Muscle of leg (tissue), 16 donors: ENCODE measurements around the gene PIH1D2. TPM values are rescaled to one million over a fixed set of nuclear protein-coding genes. Genes with fewer than 3 reads are reported as not detected.

Source experiments
- DNase-seq: peaks from one replicate; pipeline ENCODE4 v3.0.0; 2013
- H3K27ac ChIP-seq: one replicate; pipeline ENCODE4 v1.5.1; 2013; ENCODE audit warnings: mild to moderate bottlenecking, low read length, control low read depth
- H3K27me3 ChIP-seq: one replicate; pipeline ENCODE4 v1.6.1; 2013; ENCODE audit warnings: low read length; ENCODE audit not compliant: control insufficient read depth, insufficient read depth
- H3K36me3 ChIP-seq: one replicate; pipeline ENCODE4 v1.6.1; 2013; ENCODE audit warnings: low read length; ENCODE audit not compliant: control insufficient read depth, insufficient read depth
- H3K4me1 ChIP-seq: one replicate; pipeline ENCODE4 v1.6.1; 2013; ENCODE audit warnings: low read length; ENCODE audit not compliant: control insufficient read depth, insufficient read depth
- H3K4me3 ChIP-seq: one replicate; pipeline ENCODE4 v1.5.1; 2013; ENCODE audit warnings: low read length, control low read depth
- H3K9me3 ChIP-seq: replicated peaks from 2 replicates; pipeline ENCODE4 v1.6.1; 2013; ENCODE audit warnings: low read depth, low read length; ENCODE audit not compliant: control insufficient read depth
- WGBS: methylation state at CpG from one replicate; pipeline ENCODE4 v1.1.5; 2013; ENCODE audit warnings: missing lambda C conversion rate; ENCODE audit not compliant: insufficient coverage; 5-methylcytosine and 5-hydroxymethylcytosine counted together
- long read RNA-seq, 11 donors: transcript quantifications; one replicate each; lab custom pipeline, GENCODE V29; 2026
- polyA plus RNA-seq, 8 donors: library from polyadenylated mRNA; unstranded; fragments of 120-200 nt; gene quantifications; one replicate each; pipeline versions ENCODE4 v1.2.1 to v1.2.3, GENCODE V29; 2013; ENCODE audit warnings: inconsistent platforms in 1 of 8, low replicate concordance in 1 of 8; ENCODE audit not compliant: insufficient read length in 8 of 8, insufficient read depth in 1 of 8
- total RNA-seq: library from RNA; stranded (reverse); fragments of 120-200 nt; gene quantifications from one replicate; pipeline ENCODE4 v1.2.4, GENCODE V29; 2013

PIH1D2 gene
- total RNA-seq, result 1.1 TPM
- 1 to 10 TPM; 1.0 to 1.6 (median 1.3) TPM for polyA plus RNA-seq
- long read RNA-seq, donor 1, result 0 reads
- long read RNA-seq, donor 2, result 0 reads
- long read RNA-seq, donor 3, result 0 reads
- long read RNA-seq, donor 4, partial matches to known transcripts, result 0 of 7 reads
- long read RNA-seq, donor 4, other reads (novel, unspliced or antisense), result 7 of 7 reads
- long read RNA-seq, donor 5, result 0 reads
- long read RNA-seq, donor 6, result 0 reads
- long read RNA-seq, donor 7, result 0 reads
- long read RNA-seq, donor 8, partial matches to known transcripts, result 11 of 118 reads
- long read RNA-seq, donor 8, other reads (novel, unspliced or antisense), result 107 of 118 reads
- long read RNA-seq, donor 9, partial matches to known transcripts, result 8 of 8 reads
- long read RNA-seq, donor 9, other reads (novel, unspliced or antisense), result 0 of 8 reads
- long read RNA-seq, donor 10, result 0 reads
- long read RNA-seq, donor 11, result 0 reads

- DNase-seq, result peak; percentile 93
- 0% methylated on average over 19 of the region's 43 CpGs for WGBS
- no peaks in the 10 kb centered on the region for H3K9me3 ChIP-seq
Measured at GRCh38 chr11:112073941-112074811, at the start of gene PIH1D2, which contains the start of gene NKAPD1. PIH1D2 (minus strand) TSS chr11:112074017; CDS start chr11:112073174, 843 bp downstream. NKAPD1 (plus strand) TSS chr11:112074299; CDS start chr11:112075575, 1,276 bp downstream.

DNA sequence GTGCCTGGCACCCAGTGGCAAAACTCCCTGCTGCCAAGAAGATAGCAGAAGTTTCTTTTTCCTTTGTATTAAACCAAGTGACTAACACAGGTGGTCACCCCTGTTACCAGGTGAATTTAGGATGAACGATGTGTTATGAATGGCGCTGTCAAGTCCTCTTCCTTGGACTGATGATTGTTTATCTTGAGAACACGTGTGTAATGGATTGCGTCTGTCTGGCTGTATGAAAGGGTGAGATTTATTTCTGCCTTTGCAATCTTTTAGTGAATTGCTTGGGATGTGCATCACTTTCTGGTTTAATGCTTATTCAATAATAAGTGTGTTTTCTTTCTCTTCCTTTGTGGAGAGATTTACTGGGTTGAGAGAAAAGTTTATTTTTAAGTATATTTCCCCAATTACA is 49.3 kb upstream of the PIH1D2 start:
- no peak overlapping the region for H3K4me3 ChIP-seq
- no peaks in the 10 kb centered on the region for H3K36me3 ChIP-seq
- no peaks in the 10 kb centered on the region for H3K4me1 ChIP-seq
- H3K27ac ChIP-seq, result no peak overlapping the region
- H3K27me3 ChIP-seq, result no peaks in the 10 kb centered on the region
- H3K9me3 ChIP-seq, result no peaks in the 10 kb centered on the region
- DNase-seq, result no peak
- WGBS, result no CpG with 5 or more reads among the region's 4 CpGs

More at GRCh38 chr11:112073941-112074811, at the start of gene PIH1D2, which contains the start of gene NKAPD1:
- Histone ChIP-seq H3K36me3 (peaks cover 15% of the 10 kb centered on the region), H3K4me1 (peaks cover 5% of the 10 kb centered on the region), H3K4me3 (peak within 1 kb of the TSS; percentile 64), H3K27ac (peak within 1 kb of the TSS; percentile 92), H3K27me3 (no peaks in the 10 kb centered on the region)

DNA sequence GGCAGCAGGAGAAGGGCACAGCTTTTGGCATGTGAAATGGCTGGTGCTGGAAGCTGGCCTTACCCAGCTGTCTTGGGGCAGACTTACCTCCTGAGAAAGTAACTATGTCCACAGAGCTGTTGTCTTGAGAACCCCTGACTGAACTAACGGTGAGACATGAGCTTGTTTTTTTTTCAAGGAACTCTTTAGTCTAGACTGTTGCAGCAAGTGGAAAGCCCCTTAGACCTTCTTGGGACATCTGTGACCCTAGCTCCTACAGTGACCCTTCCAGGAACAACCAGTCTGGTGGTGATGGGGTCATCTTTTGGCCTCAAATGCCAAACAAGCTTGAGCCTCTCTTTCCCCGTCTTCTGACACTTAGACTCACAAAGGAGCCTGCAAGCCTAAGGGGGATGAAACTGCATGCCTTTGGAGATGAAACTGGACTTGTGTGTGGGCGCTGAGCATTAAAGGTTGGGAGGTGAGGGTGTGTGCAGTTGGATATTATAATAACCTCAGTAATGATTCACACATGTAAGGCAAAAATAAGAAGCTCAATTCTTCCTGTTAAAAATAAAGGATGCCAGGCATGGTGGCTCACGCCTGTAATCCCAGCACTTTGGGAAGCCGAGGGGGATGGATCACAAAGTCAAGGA is 48.3 kb upstream of the PIH1D2 start:
- Histone ChIP-seq H3K27me3 (no peaks in the 10 kb centered on the region), H3K27ac (no peak overlapping the region), H3K9me3 (no peaks in the 10 kb centered on the region), H3K4me1 (no peaks in the 10 kb centered on the region), H3K4me3 (no peak overlapping the region), H3K36me3 (no peaks in the 10 kb centered on the region)
- no peak for DNase-seq
- WGBS, result 75% methylated on average over 1 of the region's 5 CpGs

DNA sequence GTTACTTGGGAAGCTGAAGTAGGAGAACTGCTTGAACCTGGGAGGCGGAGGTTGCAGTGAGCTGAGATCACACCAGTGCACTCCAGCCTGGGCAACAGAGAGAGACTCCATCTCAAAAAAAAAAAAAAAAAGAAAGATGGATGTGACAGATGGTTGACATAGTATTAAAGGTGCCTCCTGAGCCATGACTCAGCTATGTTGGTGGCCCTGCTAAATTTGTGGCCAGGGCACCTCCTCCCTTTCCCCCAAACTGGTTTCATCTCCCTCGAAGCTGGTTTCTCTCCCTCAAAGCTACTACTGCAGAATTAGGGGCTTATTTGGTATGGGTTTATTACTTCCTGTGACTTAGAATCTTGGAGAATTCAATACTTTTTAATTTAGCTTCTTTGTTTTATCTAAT is 44.4 kb upstream of the PIH1D2 start:
- no peaks in the 10 kb centered on the region for H3K27me3 ChIP-seq
- H3K9me3 ChIP-seq, result no peaks in the 10 kb centered on the region
- DNase-seq, result no peak
- 86% methylated on average over 1 of the region's 2 CpGs for WGBS
- no peaks in the 10 kb centered on the region for H3K36me3 ChIP-seq
- H3K4me3 ChIP-seq, result no peak overlapping the region
- no peaks in the 10 kb centered on the region for H3K4me1 ChIP-seq
- no peak overlapping the region for H3K27ac ChIP-seq

GRCh38 chr11:112115386-112115785 is 41.6 kb upstream of the PIH1D2 start:
- no peaks in the 10 kb centered on the region for H3K4me1 ChIP-seq
- H3K36me3 ChIP-seq, result no peaks in the 10 kb centered on the region
- H3K9me3 ChIP-seq, result no peaks in the 10 kb centered on the region
- 25% methylated on average over 1 of the region's 5 CpGs for WGBS
- no peak overlapping the region for H3K27ac ChIP-seq
- DNase-seq, result no peak
- no peaks in the 10 kb centered on the region for H3K27me3 ChIP-seq
- no peak overlapping the region for H3K4me3 ChIP-seq

DNA sequence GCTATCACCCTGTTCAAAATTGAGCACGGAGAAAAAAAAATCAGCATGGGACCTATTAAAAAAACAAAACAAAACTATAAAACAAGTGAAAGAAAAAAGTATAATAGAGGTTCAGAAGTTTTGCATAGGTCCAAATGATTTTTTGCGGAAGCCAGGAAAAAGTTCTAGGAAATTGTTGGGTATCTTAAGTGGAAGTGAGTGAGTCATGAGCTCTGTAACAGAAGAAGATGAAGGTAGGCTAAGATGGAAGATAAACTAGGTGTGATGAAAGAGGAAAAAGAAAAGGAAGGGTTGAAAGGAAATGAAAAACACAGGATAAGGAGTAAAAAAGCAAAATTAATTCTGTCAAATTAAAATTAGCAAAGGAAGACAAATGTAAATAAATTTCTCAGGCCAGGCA is 40.6 kb upstream of the PIH1D2 start:
- 100% methylated on average over 1 of the region's 2 CpGs for WGBS
- no peak overlapping the region for H3K27ac ChIP-seq
- H3K9me3 ChIP-seq, result no peaks in the 10 kb centered on the region
- no peak overlapping the region for H3K4me3 ChIP-seq
- H3K4me1 ChIP-seq, result no peaks in the 10 kb centered on the region
- no peak for DNase-seq
- no peaks in the 10 kb centered on the region for H3K27me3 ChIP-seq
- no peaks in the 10 kb centered on the region for H3K36me3 ChIP-seq

DNA sequence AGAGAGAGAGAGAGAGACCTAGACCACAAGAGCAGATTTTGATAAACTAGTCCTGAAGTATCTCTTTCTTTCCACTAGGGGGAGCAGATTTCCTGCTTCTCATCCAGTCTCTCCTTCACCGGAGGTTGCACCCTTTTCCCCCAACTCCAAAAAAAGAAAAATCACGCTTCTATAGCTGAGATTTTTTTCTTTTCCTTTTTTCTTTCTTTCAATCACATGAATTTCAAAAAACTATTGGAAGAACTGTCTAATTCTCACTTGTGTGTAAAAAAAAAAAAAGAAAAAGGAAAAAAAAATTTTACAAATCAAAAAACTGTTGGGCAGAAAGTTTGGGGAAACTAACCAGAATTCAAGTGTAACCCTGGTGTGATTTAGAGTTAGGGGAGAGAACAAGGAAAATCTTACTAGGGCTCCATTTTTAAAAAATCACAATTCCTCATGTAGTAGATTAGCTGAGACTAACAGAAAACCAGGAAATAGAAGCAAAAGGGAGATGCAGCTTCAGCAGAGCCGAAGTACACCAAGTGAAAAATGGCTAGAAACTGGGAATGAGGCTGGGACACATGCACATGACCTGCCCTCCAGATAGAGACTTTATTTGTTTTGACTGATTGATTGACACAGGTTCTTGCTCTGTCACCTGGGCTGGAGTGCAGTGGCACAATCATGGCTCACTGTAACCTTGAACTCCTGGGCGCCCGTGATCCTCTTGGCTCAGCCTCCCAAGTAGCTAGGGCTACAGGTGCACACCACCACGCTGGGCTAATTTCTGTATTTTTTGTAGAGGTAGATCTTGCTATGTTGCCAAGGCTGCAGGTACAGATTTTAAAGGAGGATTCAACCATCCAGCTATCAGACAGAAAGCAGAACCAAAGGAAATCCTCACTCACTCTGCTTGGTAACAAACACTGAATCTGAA is 40.0 kb upstream of the PIH1D2 start:
- Histone ChIP-seq H3K4me3 (no peak overlapping the region), H3K36me3 (no peaks in the 10 kb centered on the region), H3K27me3 (no peaks in the 10 kb centered on the region), H3K9me3 (no peaks in the 10 kb centered on the region), H3K4me1 (no peaks in the 10 kb centered on the region), H3K27ac (no peak overlapping the region)
- WGBS, result 63% methylated on average over 1 of the region's 6 CpGs
- DNase-seq, result peak; percentile 69

DNA sequence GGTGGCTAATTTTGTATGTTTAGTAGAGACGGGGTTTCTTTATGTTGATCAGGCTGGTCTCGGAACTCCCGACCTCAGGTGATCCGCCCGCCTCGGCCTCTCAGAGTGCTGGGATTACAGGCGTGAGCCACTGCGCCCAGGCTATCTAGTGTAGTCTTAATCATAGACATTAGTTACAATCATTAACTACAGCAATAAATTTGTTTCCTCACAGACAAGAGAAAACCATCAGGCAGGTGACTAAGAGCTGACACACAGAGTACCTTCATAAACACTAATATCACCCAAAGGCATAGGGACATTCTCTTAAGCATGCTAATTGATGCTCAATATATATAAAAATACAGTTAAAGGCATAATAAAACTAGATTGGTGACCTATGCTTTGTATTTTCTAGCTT is 32.3 kb upstream of the PIH1D2 start:
- no CpG with 5 or more reads among the region's 8 CpGs for WGBS

GRCh38 chr11:112103446-112103845 is 29.6 kb upstream of the PIH1D2 start:
- Histone ChIP-seq H3K9me3 (no peaks in the 10 kb centered on the region), H3K27ac (no peak overlapping the region), H3K4me1 (no peaks in the 10 kb centered on the region), H3K36me3 (no peaks in the 10 kb centered on the region), H3K4me3 (no peak overlapping the region), H3K27me3 (no peaks in the 10 kb centered on the region)
- DNase-seq, result no peak
- WGBS, result no CpG with 5 or more reads among the region's 6 CpGs

More for the DNA sequence above, 32.3 kb upstream of the PIH1D2 start:
- Histone ChIP-seq H3K27ac (no peak overlapping the region), H3K36me3 (no peaks in the 10 kb centered on the region), H3K4me1 (no peaks in the 10 kb centered on the region), H3K27me3 (no peaks in the 10 kb centered on the region), H3K4me3 (no peak overlapping the region), H3K9me3 (no peaks in the 10 kb centered on the region)
- no peak for DNase-seq
